Small intestine (tissue), 7 donors: ENCODE measurements around the gene PHF11. TPM values are rescaled to one million over a fixed set of nuclear protein-coding genes. Genes with fewer than 3 reads are reported as not detected.
"Not testable (repeated sequence)": the region's sequence is repeated elsewhere in the genome, so short reads cannot be mapped to it uniquely, and the experiment has no call there.

ENCODE experiments used
- DNase-seq, 2 donors: peaks; one replicate each; pipeline versions ENCODE4 v3.0.0 to v3.0.0-alpha.2; 2013
- FAIRE-seq: peaks from 2 replicates; lab custom pipeline; 2012; peaks lifted over from hg19 to GRCh38; lab: Jason Lieb, UNC
- H3K27ac ChIP-seq, 3 donors: one replicate each; pipeline ENCODE4 v1.5.1; 2013; ENCODE audit warnings: low read length in 2 of 3, mild to moderate bottlenecking in 2 of 3, control low read depth in 1 of 3, inconsistent platforms in 1 of 3, low read depth in 1 of 3, moderate library complexity in 1 of 3
- H3K27me3 ChIP-seq, 3 donors: one replicate each; pipeline ENCODE4 v1.6.1; 2013; ENCODE audit warnings: low read length in 3 of 3, inconsistent platforms in 1 of 3; ENCODE audit not compliant: control insufficient read depth in 3 of 3, insufficient read depth in 3 of 3
- H3K36me3 ChIP-seq, 3 donors: one replicate each; pipeline ENCODE4 v1.6.1; 2013; ENCODE audit warnings: low read length in 3 of 3, inconsistent platforms in 1 of 3, low read depth in 1 of 3, mild to moderate bottlenecking in 1 of 3, moderate library complexity in 1 of 3; ENCODE audit not compliant: control insufficient read depth in 3 of 3, insufficient read depth in 2 of 3
- H3K4me1 ChIP-seq, 3 donors: one replicate each; pipeline ENCODE4 v1.6.1; 2013; ENCODE audit warnings: low read length in 2 of 3, inconsistent platforms in 1 of 3, low read depth in 1 of 3, mild to moderate bottlenecking in 1 of 3, moderate library complexity in 1 of 3; ENCODE audit not compliant: control insufficient read depth in 3 of 3, insufficient read depth in 2 of 3
- H3K4me3 ChIP-seq, 3 donors: one replicate each; pipeline ENCODE4 v1.5.1; 2013; ENCODE audit warnings: low read length in 3 of 3, control low read depth in 1 of 3, inconsistent platforms in 1 of 3, low read depth in 1 of 3, mild to moderate bottlenecking in 1 of 3, moderate library complexity in 1 of 3
- H3K9me3 ChIP-seq, 2 donors: one replicate each; pipeline ENCODE4 v1.6.1; 2013; ENCODE audit warnings: low read depth in 1 of 2, low read length in 1 of 2; ENCODE audit not compliant: control insufficient read depth in 2 of 2, insufficient read depth in 1 of 2
- WGBS, 3 donors: extraction: QIAGEN DNeasy Blood & Tissue Kit; methylation state at CpG; one replicate each; pipeline ENCODE4 v1.1.7; 2013; 5-methylcytosine and 5-hydroxymethylcytosine counted together
- polyA plus RNA-seq, 4 donors: library from polyadenylated mRNA; stranded (reverse) in 3 of 4; unstranded in 1 of 4; fragments of 200-250 nt in 3 of 4; fragments of 120-200 nt in 1 of 4; gene quantifications; one replicate each; pipeline versions ENCODE4 v1.2.1 to v1.2.3, GENCODE V29; 2013
- donor health status: healthy with polysubstance abuse.
- donor health status: control.
- donor health status: control.
- donor health status: Bipolar disorder and iron deficiency.
- donor health status: healthy.

Gene PHF11
- polyA plus RNA-seq, 4 donors = 32.0 to 94.4 (median 50.1) TPM

DNA sequence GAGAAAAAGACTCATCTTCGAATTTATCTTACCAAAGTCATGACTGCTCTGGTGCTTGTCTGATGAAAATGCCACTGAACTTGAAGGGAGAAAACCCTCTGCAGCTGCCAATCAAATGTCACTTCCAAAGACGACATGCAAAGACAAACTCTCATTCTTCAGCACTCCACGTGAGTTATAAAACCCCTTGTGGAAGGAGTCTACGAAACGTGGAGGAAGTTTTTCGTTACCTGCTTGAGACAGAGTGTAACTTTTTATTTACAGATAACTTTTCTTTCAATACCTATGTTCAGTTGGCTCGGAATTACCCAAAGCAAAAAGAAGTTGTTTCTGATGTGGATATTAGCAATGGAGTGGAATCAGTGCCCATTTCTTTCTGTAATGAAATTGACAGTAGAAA lies 19.2 kb upstream of the PHF11 start:
- 95 to 96% (median 95%) methylated on average over 7 of the region's 7 CpGs for WGBS, 3 donors
- Histone ChIP-seq H3K9me3 (no peaks in the 10 kb centered on the region), H3K36me3 (peaks cover 4 to 22% (median 20%) of the 10 kb centered on the region in 3 donors), H3K27ac (no peak overlapping the region), H3K4me3 (no peak overlapping the region), H3K4me1 (no peaks in the 10 kb centered on the region), H3K27me3 (no peaks in the 10 kb centered on the region)
- FAIRE-seq (no peak), DNase-seq (no peak)

DNA sequence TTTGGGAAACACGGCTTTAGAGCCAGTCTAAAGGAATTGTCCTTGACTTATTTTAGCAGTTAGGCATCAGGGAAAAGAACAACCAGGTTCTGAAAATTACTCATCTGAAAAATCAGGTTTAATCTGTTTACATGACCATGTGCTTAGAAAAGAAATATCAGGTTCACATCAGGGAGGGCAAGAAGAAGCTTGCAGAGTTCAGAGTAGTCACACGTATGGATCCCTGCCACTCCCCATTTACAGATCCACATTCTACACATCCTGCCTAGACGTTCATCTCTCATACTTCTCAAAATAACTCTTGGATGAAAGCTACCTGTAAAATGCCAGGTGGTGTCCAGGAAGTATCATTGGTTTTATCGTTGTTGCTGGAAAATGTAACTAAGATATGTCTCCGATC lies 14.0 kb upstream of the PHF11 start:
- peaks cover 2 to 22% (median 13%) of the 10 kb centered on the region in 3 donors for H3K36me3 ChIP-seq
- DNase-seq (no peak), FAIRE-seq (no peak)
- no peaks in the 10 kb centered on the region for H3K4me1 ChIP-seq
- H3K4me3 ChIP-seq = no peak overlapping the region
- WGBS, 3 donors = 58 to 79% (median 71%) methylated on average over 5 of the region's 5 CpGs
- no peaks in the 10 kb centered on the region for H3K27me3 ChIP-seq
- H3K9me3 ChIP-seq = no peaks in the 10 kb centered on the region
- no peak overlapping the region for H3K27ac ChIP-seq

DNA sequence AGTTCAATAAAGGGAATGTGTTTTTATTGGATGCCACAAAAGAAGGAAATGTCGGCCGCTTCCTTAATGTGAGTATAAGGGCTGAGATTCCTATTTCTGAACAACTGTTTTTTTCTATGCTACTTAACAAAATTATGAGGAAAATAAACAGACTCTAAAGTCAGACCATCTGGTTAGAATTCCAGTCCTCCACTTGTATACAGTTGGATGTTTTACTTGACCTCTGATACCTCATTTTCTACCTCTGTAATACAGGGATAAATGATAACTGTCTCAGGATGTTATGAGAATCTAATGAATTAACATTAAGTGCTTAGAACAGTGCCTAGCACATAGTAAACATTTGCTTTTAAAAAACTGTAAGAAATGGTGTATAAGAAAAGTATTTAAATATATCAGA lies 7.2 kb upstream of the PHF11 start:
- WGBS, 3 donors = 67 to 89% (median 83%) methylated on average over 2 of the region's 2 CpGs
- Histone ChIP-seq H3K27me3 (no peaks in the 10 kb centered on the region), H3K4me1 (no peaks in the 10 kb centered on the region), H3K27ac (no peak overlapping the region), H3K36me3 (peaks cover 0 to 15% (median 6%) of the 10 kb centered on the region in 3 donors), H3K9me3 (no peaks in the 10 kb centered on the region), H3K4me3 (no peak overlapping the region)
- DNase-seq (no peak), FAIRE-seq (no peak)

DNA sequence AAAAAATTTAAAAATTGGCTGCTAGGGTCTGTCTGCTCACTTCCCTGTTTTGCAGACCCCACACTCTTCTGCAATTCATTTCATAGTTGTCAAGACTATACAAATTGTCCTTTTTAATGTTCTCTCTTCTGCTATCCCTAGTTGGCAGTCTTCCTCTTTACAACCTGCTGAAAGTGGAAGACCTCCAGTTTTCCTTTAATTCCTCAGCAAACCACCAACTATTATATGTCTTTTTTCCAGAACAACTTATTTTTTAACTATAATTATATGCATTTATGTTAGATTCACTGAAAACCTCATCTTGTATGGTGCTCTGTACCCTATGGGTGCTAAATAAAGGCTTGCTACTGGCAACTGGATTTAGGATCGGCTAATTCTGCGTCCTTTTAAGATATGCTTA lies 1.1 kb upstream of the PHF11 start:
- Histone ChIP-seq H3K4me1 (peaks cover 2 to 6% (median 2%) of the 10 kb centered on the region in 3 donors), H3K36me3 (peaks cover 0 to 3% (median 2%) of the 10 kb centered on the region in 3 donors), H3K27me3 (no peaks in the 10 kb centered on the region), H3K27ac (no peak overlapping the region), H3K9me3 (no peaks in the 10 kb centered on the region), H3K4me3 (peak overlapping the region in 2 of 3 donors; percentile 53 to 75)
- WGBS, 3 donors = 15 to 42% (median 23%) methylated on average over 2 of the region's 2 CpGs
- peak; percentile 5 for DNase-seq
- no peak for FAIRE-seq

DNA sequence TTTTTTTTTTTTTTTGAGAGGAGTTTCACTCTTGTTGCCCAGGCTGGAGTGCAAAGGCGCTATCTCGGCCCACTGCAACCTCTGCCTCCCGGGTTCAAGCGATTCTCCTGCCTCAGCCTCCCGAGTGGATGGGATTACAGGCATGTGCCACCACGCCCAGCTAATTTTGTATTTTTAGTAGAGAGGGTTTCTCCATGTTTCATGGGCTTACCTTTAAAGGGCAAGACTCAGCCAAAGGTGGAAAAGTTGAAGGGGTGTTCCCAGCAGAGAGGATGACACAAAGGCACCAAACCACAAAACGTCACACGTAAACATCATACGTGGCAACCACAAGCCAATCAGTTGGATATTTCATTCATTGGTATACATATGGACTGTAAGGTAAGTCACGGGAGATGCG lies 1.1 kb downstream of the PHF11 start:
- WGBS, 3 donors = 67 to 77% (median 72%) methylated on average over 11 of the region's 11 CpGs
- peak; percentile 13 to 14 for DNase-seq
- not testable (repeated sequence) for H3K27me3 ChIP-seq, H3K36me3 ChIP-seq, H3K9me3 ChIP-seq, FAIRE-seq, H3K4me1 ChIP-seq, H3K4me3 ChIP-seq
- H3K27ac ChIP-seq = peak overlapping the region; percentile 90 to 92 (median 91)

DNA sequence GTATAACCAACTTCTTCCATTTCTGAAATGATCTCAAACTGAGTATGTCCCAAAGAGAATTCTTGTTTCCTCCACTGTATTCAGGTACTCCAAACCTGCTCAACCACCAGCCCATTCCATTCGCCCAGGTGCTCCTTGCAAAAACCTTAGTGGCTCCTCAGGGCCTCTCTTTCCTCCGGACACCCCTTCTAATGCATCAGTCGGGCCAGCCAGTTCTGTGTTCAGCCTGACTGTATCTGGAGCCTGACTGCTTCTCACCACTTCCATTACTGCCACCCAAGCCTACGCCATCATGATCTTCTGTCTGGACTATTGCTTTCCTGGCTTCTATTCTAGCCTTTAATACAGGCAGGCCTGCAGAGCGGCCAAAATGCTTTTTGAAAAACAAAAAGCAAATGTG lies 1.5 kb downstream of the PHF11 start:
- peak overlapping the region in 1 of 3 donors; percentile 71 for H3K27ac ChIP-seq
- H3K9me3 ChIP-seq = no peaks in the 10 kb centered on the region
- peaks cover 0 to 2% (median 2%) of the 10 kb centered on the region in 3 donors for H3K36me3 ChIP-seq
- WGBS, 3 donors = 87 to 93% (median 87%) methylated on average over 5 of the region's 5 CpGs
- no peaks in the 10 kb centered on the region for H3K27me3 ChIP-seq
- H3K4me3 ChIP-seq = no peak overlapping the region
- FAIRE-seq = no peak
- H3K4me1 ChIP-seq = peaks cover 2 to 9% (median 6%) of the 10 kb centered on the region in 3 donors
- no peak for DNase-seq

DNA sequence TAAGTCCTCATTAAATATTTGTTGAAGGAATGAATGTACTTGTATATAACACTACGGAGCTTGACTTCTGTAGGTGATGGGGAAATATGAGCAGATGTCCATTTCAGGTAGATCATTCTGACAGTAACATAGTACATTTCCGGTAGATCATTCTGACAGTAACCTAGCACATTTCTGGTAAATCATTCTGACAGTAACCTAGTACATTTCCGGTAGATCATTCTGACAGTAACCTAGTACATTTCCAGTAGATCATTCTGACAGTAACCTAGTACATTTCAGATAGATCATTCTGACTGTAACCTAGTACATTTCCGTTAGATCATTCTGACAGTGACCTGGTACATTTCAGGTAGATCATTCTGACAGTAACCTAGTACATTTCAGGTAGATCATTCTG lies 2.5 kb downstream of the PHF11 start:
- Histone ChIP-seq H3K4me3 (no peak overlapping the region), H3K27me3 (no peaks in the 10 kb centered on the region), H3K9me3 (no peaks in the 10 kb centered on the region), H3K36me3 (peaks cover 0 to 6% (median 2%) of the 10 kb centered on the region in 3 donors), H3K4me1 (peaks cover 2 to 9% (median 6%) of the 10 kb centered on the region in 3 donors), H3K27ac (no peak overlapping the region)
- FAIRE-seq = no peak
- WGBS, 3 donors = 71 to 86% (median 79%) methylated on average over 4 of the region's 4 CpGs
- peak in 1 of 2 donors; percentile 8 for DNase-seq

DNA sequence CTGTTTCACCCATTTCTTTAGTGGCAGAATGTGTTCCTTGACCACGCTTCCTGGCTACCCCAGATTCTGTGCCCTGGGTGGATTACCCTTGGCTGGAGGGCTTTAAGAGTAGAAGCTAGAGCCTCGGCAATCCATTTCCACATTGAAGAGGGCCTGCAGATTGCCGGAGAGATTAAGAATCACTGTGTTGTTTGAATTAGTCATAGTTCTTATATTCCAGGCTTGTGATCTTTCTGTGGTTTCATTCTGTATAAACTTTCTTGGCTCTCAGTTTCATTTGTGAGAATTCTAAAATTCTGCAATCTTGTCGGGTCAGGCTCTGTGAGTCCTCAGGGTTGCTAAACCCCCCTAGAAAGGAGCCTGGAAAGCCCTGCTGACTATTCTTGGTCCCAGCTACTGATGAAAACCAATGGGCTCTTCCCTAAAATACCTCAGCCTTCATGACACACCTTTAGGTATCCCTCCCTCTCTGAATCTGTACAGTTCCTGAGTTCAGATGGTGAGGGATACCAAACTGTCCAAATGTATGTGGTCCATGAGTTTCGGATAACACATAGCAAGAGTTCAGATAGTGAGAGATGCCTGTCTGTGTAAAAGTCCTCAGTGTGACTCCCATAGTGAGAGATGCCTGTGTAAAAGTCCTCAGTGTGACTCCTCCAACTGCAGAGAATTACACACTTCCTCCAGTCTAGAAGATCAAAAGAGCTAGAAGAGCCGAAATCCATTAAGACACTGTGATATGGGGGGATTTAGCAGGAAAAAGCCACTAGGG lies 4.3 kb downstream of the PHF11 start:
- H3K4me1 ChIP-seq = peaks cover 0 to 9% (median 0%) of the 10 kb centered on the region in 3 donors
- peaks cover 0 to 8% (median 2%) of the 10 kb centered on the region in 3 donors for H3K36me3 ChIP-seq
- WGBS, 3 donors = 66 to 82% (median 77%) methylated on average over 6 of the region's 6 CpGs
- no peaks in the 10 kb centered on the region for H3K9me3 ChIP-seq
- DNase-seq (no peak), FAIRE-seq (no peak)
- H3K27me3 ChIP-seq = no peaks in the 10 kb centered on the region
- H3K27ac ChIP-seq = peak overlapping the region in 1 of 3 donors; percentile 47
- no peak overlapping the region for H3K4me3 ChIP-seq
